Fibroblast of lung (primary cell): Measurements from ENCODE around the gene PPP1R9A.

ENCODE experiments used
- EZH2 ChIP-seq: IDR thresholded peaks from 2 replicates; pipeline ENCODE4 v1.5.1; 2012; ENCODE audit warnings: low read length, control low read depth, mild to moderate bottlenecking; ENCODE audit errors: missing control alignments
- TF ChIP-seq, protein P1 (sequence below), 2 donors: IDR thresholded peaks in 1 of 2; conservative IDR thresholded peaks in 1 of 2; 1 replicate in 1 of 2; 2 replicates in 1 of 2; pipeline ENCODE4 v1.5.1; 2011 to 2012; ENCODE audit warnings: low read length in 2 of 2, control low read depth in 1 of 2, inconsistent platforms in 1 of 2, low read depth in 1 of 2, mild to moderate bottlenecking in 1 of 2

DNA sequence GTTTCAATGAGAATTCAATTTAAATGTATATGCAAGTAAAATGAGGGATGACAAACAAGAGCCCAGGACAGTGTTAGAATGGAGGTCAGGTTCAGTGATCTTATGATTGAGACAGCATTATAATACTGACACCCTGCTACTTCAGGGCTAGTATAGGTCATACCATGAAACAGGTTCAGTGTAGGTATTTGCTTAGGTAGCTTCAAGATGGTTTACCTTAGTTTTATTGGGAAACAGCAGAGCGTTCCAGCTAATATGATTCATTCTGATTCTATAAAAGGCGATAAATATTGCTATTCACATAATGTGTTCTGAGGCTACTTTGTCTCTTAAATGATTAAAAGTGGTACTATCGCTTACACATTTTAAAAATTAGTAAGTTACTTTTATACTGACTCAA lies 203.3 kb downstream of the PPP1R9A start:
- no peak for TF ChIP-seq EZH2
- TF ChIP-seq, protein P1, sequence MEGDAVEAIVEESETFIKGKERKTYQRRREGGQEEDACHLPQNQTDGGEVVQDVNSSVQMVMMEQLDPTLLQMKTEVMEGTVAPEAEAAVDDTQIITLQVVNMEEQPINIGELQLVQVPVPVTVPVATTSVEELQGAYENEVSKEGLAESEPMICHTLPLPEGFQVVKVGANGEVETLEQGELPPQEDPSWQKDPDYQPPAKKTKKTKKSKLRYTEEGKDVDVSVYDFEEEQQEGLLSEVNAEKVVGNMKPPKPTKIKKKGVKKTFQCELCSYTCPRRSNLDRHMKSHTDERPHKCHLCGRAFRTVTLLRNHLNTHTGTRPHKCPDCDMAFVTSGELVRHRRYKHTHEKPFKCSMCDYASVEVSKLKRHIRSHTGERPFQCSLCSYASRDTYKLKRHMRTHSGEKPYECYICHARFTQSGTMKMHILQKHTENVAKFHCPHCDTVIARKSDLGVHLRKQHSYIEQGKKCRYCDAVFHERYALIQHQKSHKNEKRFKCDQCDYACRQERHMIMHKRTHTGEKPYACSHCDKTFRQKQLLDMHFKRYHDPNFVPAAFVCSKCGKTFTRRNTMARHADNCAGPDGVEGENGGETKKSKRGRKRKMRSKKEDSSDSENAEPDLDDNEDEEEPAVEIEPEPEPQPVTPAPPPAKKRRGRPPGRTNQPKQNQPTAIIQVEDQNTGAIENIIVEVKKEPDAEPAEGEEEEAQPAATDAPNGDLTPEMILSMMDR (conservative IDR thresholded peaks at IDR 0.05 in 1 of 2, IDR thresholded peaks at IDR 0.05 in 1 of 2; ENCODE audit: low read depth in 1 of 2, low read length in 2 of 2): no peak
